ENCODE data around the gene TMEM41A. TPM values are rescaled to one million over a fixed set of nuclear protein-coding genes. Genes with fewer than 3 reads are reported as not detected.
"Not testable (repeated sequence)": the region's sequence is repeated elsewhere in the genome, so short reads cannot be mapped to it uniquely, and the experiment has no call there.

The TMEM41A gene
- total RNA-seq, 1 donor, result 16.4 TPM

GRCh38 chr3:185489462-185489861 is 9.4 kb downstream of the TMEM41A start:
- DNase-seq (ENCODE audit: low read depth in 2 of 3, low spot score in 2 of 3), result no peak

- DNase-seq (ENCODE audit: low read depth in 2 of 3, low spot score in 2 of 3), result no peak
These were observed 10.4 kb downstream of the TMEM41A start for GRCh38 chr3:185488465-185488864.

GRCh38 chr3:185486394-185486793 is 12.4 kb downstream of the TMEM41A start:
- DNase-seq (ENCODE audit: low read depth in 2 of 3, low spot score in 2 of 3), result no peak

- DNase-seq (ENCODE audit: low read depth in 2 of 3, low spot score in 2 of 3), result no peak
These were observed 14.5 kb downstream of the TMEM41A start for GRCh38 chr3:185484296-185484695.

GRCh38 chr3:185479373-185479945 is 19.4 kb downstream of the TMEM41A start:
- DNase-seq (ENCODE audit: low read depth in 2 of 3, low spot score in 2 of 3), result no peak

- DNase-seq (ENCODE audit: low read depth in 2 of 3, low spot score in 2 of 3), result no peak
These were observed 21.5 kb downstream of the TMEM41A start for GRCh38 chr3:185477316-185477715.

- not testable (repeated sequence) for DNase-seq (ENCODE audit: low read depth in 2 of 3, low spot score in 2 of 3)
These were observed 23.9 kb downstream of the TMEM41A start for GRCh38 chr3:185474922-185475321.

GRCh38 chr3:185473290-185473815 is 25.5 kb downstream of the TMEM41A start:
- DNase-seq (ENCODE audit: low read depth in 2 of 3, low spot score in 2 of 3), result no peak

- no peak for DNase-seq (ENCODE audit: low read depth in 2 of 3, low spot score in 2 of 3)
These were observed 28.5 kb downstream of the TMEM41A start for GRCh38 chr3:185470323-185470722.

- DNase-seq (ENCODE audit: low read depth in 2 of 3, low spot score in 2 of 3), result no peak
These were observed 29.3 kb downstream of the TMEM41A start for GRCh38 chr3:185469542-185469941.

GRCh38 chr3:185466123-185466522 is 32.7 kb downstream of the TMEM41A start:
- not testable (repeated sequence) for DNase-seq (ENCODE audit: low read depth in 2 of 3, low spot score in 2 of 3)

- no peak for DNase-seq (ENCODE audit: low read depth in 2 of 3, low spot score in 2 of 3)
These were observed 33.4 kb downstream of the TMEM41A start for GRCh38 chr3:185465471-185465870.

GRCh38 chr3:185460719-185461350 is 38.0 kb downstream of the TMEM41A start:
- peak in 2 of 3 donors; percentile 9 to 53 for DNase-seq (ENCODE audit: low read depth in 2 of 3, low spot score in 2 of 3)

GRCh38 chr3:185460309-185460708 is 38.5 kb downstream of the TMEM41A start:
- DNase-seq (ENCODE audit: low read depth in 2 of 3, low spot score in 2 of 3), result no peak

- no peak for DNase-seq (ENCODE audit: low read depth in 2 of 3, low spot score in 2 of 3)
These were observed 41.5 kb downstream of the TMEM41A start for GRCh38 chr3:185457376-185457775.

GRCh38 chr3:185451432-185451831 is 47.4 kb downstream of the TMEM41A start:
- not testable (repeated sequence) for DNase-seq (ENCODE audit: low read depth in 2 of 3, low spot score in 2 of 3)

- no peak for DNase-seq (ENCODE audit: low read depth in 2 of 3, low spot score in 2 of 3)
These were observed 50.7 kb downstream of the TMEM41A start for GRCh38 chr3:185448107-185448506.

- DNase-seq (ENCODE audit: low read depth in 2 of 3, low spot score in 2 of 3), result no peak
These were observed 54.5 kb downstream of the TMEM41A start for GRCh38 chr3:185444329-185444728.

- DNase-seq (ENCODE audit: low read depth in 2 of 3, low spot score in 2 of 3), result no peak
These were observed 56.8 kb downstream of the TMEM41A start for GRCh38 chr3:185442031-185442430.

GRCh38 chr3:185439745-185440466 is 58.9 kb downstream of the TMEM41A start:
- DNase-seq (ENCODE audit: low read depth in 2 of 3, low spot score in 2 of 3), result no peak
